K562 (cell line): Measurements from ENCODE around the gene USP7.

ENCODE experiments used
- BACH1 ChIP-seq: fragments of 200-800 bp; sonication (Bioruptor generic); IDR thresholded peaks from 2 replicates; pipeline ENCODE4 v1.6.1; 2016; ENCODE audit warnings: missing genetic modification characterization, missing compliant biosample characterization
- CEBPB ChIP-seq: fragments of 450-650 bp; IDR thresholded peaks from 2 replicates; pipeline ENCODE4 v1.6.1; 2016; ENCODE audit warnings: missing genetic modification characterization, missing compliant biosample characterization
- EHMT2 ChIP-seq: fragments of 450-650 bp; IDR thresholded peaks from 2 replicates; pipeline ENCODE4 v1.6.1; 2018; ENCODE audit warnings: antibody characterized with exemption
- ESRRA ChIP-seq: fragments of 450-650 bp; IDR thresholded peaks from 2 replicates; pipeline ENCODE4 v1.6.1; 2014; ENCODE audit warnings: low read depth, mild to moderate bottlenecking, moderate library complexity, borderline replicate concordance
- HMG20B ChIP-seq: fragments of 250-450 bp; sonication (Bioruptor Pico); IDR thresholded peaks from 2 replicates; pipeline ENCODE4 v1.5.0; 2021; ENCODE audit warnings: mild to moderate bottlenecking
- NR2C2 ChIP-seq, 2 experiments: fragments of 200-800 bp in 1 of 2; sonication (Bioruptor generic) in 1 of 2; sonication (generic) in 1 of 2; formaldehyde crosslinking in 1 of 2; IDR thresholded peaks; 2 replicates each; pipeline versions ENCODE4 v1.6.1 to v1.8.0; 2016 to 2022; ENCODE audit warnings: mild to moderate bottlenecking in 1 of 2, missing compliant biosample characterization in 1 of 2, missing genetic modification characterization in 1 of 2, missing genetic modification reagents in 1 of 2
- RERE ChIP-seq: sonication (generic); formaldehyde crosslinking; IDR thresholded peaks from 2 replicates; pipeline ENCODE4 v1.8.0; 2023; ENCODE audit warnings: missing genetic modification reagents, mild to moderate bottlenecking, borderline replicate concordance
- TAF1 ChIP-seq: IDR thresholded peaks from 2 replicates; pipeline ENCODE4 v1.6.1; 2011; ENCODE audit warnings: mild to moderate bottlenecking, low read length, moderate library complexity; ENCODE audit not compliant: insufficient read depth, control insufficient read depth, severe bottlenecking; ENCODE audit errors: extremely low read depth
- ZNF274 ChIP-seq: IDR thresholded peaks from 2 replicates; pipeline ENCODE4 v1.6.1; 2011; ENCODE audit warnings: low read depth, mild to moderate bottlenecking, low read length, moderate library complexity, borderline replicate concordance
- ZNF639 ChIP-seq, 2 experiments: fragments of 200-800 bp in 1 of 2; sonication (Bioruptor generic) in 1 of 2; sonication (generic) in 1 of 2; formaldehyde crosslinking in 1 of 2; IDR thresholded peaks in 1 of 2; conservative IDR thresholded peaks in 1 of 2; 2 replicates each; pipeline versions ENCODE4 v1.5.0 to v1.6.1; 2016 to 2020; ENCODE audit warnings: missing compliant biosample characterization in 1 of 2, missing genetic modification characterization in 1 of 2, missing genetic modification reagents in 1 of 2
- TF ChIP-seq, protein P1 (sequence below), 3 experiments: IDR thresholded peaks in 2 of 3; conservative IDR thresholded peaks in 1 of 3; 2 replicates each; pipeline ENCODE4 v1.5.1; 2011 to 2012; ENCODE audit warnings: low read length in 3 of 3, mild to moderate bottlenecking in 3 of 3, control low read depth in 2 of 3, improper control_type of control experiment in 1 of 3, inconsistent platforms in 1 of 3, low read depth in 1 of 3, mixed read lengths in 1 of 3, moderate library complexity in 1 of 3; ENCODE audit not compliant: insufficient read depth in 2 of 3
- TF ChIP-seq, protein P2 (sequence below): sonication (generic); formaldehyde crosslinking; IDR thresholded peaks from 2 replicates; pipeline ENCODE4 v1.8.1; 2022; ENCODE audit warnings: missing genetic modification reagents
- TF ChIP-seq, protein P3 (sequence below): sonication (generic); formaldehyde crosslinking; IDR thresholded peaks from 2 replicates; pipeline ENCODE4 v1.8.0; 2022; ENCODE audit warnings: mild to moderate bottlenecking, low read depth, missing genetic modification reagents

DNA sequence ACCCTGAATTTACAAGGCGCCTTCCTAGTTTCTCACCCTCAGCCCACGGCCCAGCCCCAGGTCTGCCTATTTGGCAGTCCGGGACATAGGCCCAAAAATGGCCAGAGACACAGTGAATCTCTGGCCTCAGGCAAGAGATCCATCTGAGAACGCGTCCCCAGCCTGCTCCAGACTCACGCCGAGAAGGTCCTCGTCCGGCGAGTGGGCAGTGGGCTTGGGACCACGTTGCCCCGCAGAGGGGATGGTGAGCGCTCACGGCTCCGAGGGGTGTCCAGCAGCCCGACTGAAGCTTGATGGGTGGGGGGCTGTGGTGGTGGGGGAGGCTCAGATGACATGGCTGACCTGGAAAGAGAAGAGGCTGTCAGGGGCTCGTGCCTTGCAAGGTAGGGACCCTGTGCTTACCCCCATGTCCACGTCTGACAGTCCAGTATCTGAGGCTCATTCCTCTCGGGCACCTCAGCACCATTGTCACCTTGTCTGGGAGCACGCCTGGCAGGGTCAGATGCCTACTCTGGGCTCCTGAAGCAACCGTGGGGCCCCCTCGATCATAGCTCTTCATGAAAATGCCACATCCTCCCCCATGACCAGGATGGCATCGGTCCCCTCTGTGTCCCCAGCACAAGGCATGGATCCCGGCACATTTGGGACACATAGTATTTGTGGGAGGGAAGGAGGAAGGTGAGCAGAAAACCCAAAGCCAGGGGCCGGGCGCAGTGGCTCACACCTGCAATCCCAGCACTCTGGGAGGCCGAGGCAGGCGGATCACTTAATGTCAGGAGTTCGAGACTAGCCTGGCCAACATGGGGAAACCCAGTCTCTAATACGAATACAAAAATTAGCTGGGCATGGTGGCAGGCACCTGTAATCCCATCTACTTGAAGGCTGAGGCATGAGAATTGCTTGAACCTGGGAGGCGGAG, 104.5 kb downstream of the USP7 start:
- no peak for TF ChIP-seq EHMT2
- TF ChIP-seq BACH1 (tag), result no peak
- TF ChIP-seq ZNF274, result no peak
- TF ChIP-seq, protein P1, sequence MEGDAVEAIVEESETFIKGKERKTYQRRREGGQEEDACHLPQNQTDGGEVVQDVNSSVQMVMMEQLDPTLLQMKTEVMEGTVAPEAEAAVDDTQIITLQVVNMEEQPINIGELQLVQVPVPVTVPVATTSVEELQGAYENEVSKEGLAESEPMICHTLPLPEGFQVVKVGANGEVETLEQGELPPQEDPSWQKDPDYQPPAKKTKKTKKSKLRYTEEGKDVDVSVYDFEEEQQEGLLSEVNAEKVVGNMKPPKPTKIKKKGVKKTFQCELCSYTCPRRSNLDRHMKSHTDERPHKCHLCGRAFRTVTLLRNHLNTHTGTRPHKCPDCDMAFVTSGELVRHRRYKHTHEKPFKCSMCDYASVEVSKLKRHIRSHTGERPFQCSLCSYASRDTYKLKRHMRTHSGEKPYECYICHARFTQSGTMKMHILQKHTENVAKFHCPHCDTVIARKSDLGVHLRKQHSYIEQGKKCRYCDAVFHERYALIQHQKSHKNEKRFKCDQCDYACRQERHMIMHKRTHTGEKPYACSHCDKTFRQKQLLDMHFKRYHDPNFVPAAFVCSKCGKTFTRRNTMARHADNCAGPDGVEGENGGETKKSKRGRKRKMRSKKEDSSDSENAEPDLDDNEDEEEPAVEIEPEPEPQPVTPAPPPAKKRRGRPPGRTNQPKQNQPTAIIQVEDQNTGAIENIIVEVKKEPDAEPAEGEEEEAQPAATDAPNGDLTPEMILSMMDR (IDR thresholded peaks at IDR 0.05 in 2 of 3, conservative IDR thresholded peaks at IDR 0.05 in 1 of 3; ENCODE audit: insufficient read depth in 2 of 3, low read depth in 1 of 3, low read length in 3 of 3), result no peak
- no peak for TF ChIP-seq ZNF639 (CRISPR knock-in tag; conservative IDR thresholded peaks at IDR 0.05 in 1 of 2, IDR thresholded peaks at IDR 0.05 in 1 of 2)
- no peak for TF ChIP-seq HMG20B (CRISPR knock-in tag)
- TF ChIP-seq CEBPB (tag), result no peak
- no peak for TF ChIP-seq RERE
- no peak for TF ChIP-seq TAF1
- TF ChIP-seq, protein P2, sequence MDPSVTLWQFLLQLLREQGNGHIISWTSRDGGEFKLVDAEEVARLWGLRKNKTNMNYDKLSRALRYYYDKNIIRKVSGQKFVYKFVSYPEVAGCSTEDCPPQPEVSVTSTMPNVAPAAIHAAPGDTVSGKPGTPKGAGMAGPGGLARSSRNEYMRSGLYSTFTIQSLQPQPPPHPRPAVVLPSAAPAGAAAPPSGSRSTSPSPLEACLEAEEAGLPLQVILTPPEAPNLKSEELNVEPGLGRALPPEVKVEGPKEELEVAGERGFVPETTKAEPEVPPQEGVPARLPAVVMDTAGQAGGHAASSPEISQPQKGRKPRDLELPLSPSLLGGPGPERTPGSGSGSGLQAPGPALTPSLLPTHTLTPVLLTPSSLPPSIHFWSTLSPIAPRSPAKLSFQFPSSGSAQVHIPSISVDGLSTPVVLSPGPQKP (CRISPR knock-in tag), result no peak
- no peak for TF ChIP-seq ESRRA
- TF ChIP-seq, protein P3, sequence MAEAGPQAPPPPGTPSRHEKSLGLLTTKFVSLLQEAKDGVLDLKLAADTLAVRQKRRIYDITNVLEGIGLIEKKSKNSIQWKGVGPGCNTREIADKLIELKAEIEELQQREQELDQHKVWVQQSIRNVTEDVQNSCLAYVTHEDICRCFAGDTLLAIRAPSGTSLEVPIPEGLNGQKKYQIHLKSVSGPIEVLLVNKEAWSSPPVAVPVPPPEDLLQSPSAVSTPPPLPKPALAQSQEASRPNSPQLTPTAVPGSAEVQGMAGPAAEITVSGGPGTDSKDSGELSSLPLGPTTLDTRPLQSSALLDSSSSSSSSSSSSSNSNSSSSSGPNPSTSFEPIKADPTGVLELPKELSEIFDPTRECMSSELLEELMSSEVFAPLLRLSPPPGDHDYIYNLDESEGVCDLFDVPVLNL (CRISPR knock-in tag), result no peak
- no peak for TF ChIP-seq NR2C2 (CRISPR knock-in tag; IDR thresholded peaks at IDR 0.05)
- TF ChIP-seq NR2C2 (tag; IDR thresholded peaks at IDR 0.05), result no peak
